ENCODE measurements around the gene DEFB118. TPM values are rescaled to one million over a fixed set of nuclear protein-coding genes. Genes with fewer than 3 reads are reported as not detected.
A peak's percentile ranks its signal among the peaks of the same experiment; 100 is the strongest.
"Not testable (repeated sequence)": the region's sequence is repeated elsewhere in the genome, so short reads cannot be mapped to it uniquely, and the experiment has no call there.

DEFB118 gene
- not detected for total RNA-seq
- not detected for polyA plus RNA-seq

GRCh38 chr20:31368301-31368700 lies at the start of gene DEFB118:
DEFB118 (plus strand) TSS chr20:31368601; CDS start chr20:31368651, 50 bp downstream.
- H3K4me1 Mint-ChIP-seq = no peaks in the 10 kb centered on the region
- ChIA-PET CTCF (no interaction called here), POLR2A (no interaction called here)
- H3K27me3 Mint-ChIP-seq = peaks cover 0 to 3% of the 10 kb centered on the region in 2 donors
- Histone ChIP-seq H3K4me3 (ENCODE audit: low read length) (no peak within 1 kb of the TSS), H3K4me1 (ENCODE audit: insufficient read depth, low read length) (no peaks in the 10 kb centered on the region), H3K36me3 (ENCODE audit: insufficient read depth, low read length) (no peaks in the 10 kb centered on the region), H3K27me3 (ENCODE audit: insufficient read depth, low read length, poor library complexity, severe bottlenecking) (no peaks in the 10 kb centered on the region), H3K9me3 (ENCODE audit: low read length) (no peaks in the 10 kb centered on the region), H3K27ac (ENCODE audit: low read depth, low read length) (no peak within 1 kb of the TSS)
- no peak for DNase-seq
- H3K4me3 Mint-ChIP-seq = no peak within 1 kb of the TSS
- H3K36me3 Mint-ChIP-seq = no peaks in the 10 kb centered on the region
- peaks cover 3 to 12% (median 10%) of the 10 kb centered on the region in 5 donors for H3K9me3 Mint-ChIP-seq
- peak within 1 kb of the TSS in 2 of 8 donors; percentile 38 to 58 for H3K27ac Mint-ChIP-seq

GRCh38 chr20:31322504-31322903 lies 45.9 kb upstream of the DEFB118 start:
- Mint-ChIP-seq H3K36me3 (peaks cover 0 to 4% (median 0%) of the 10 kb centered on the region in 3 donors), H3K4me3 (no peak overlapping the region), H3K27me3 (peaks cover 2 to 7% of the 10 kb centered on the region in 2 donors), H3K27ac (no peak overlapping the region), H3K4me1 (no peaks in the 10 kb centered on the region), H3K9me3 (peaks cover 12 to 39% (median 32%) of the 10 kb centered on the region in 5 donors)
- Histone ChIP-seq H3K27me3 (ENCODE audit: insufficient read depth, low read length, poor library complexity, severe bottlenecking) (no peaks in the 10 kb centered on the region), H3K4me1 (ENCODE audit: insufficient read depth, low read length) (no peaks in the 10 kb centered on the region), H3K4me3 (ENCODE audit: low read length) (no peak overlapping the region), H3K36me3 (ENCODE audit: insufficient read depth, low read length) (no peaks in the 10 kb centered on the region), H3K27ac (ENCODE audit: low read depth, low read length) (no peak overlapping the region), H3K9me3 (ENCODE audit: low read length) (peaks cover 6% of the 10 kb centered on the region)
- ChIA-PET CTCF (no interaction called here), POLR2A (no interaction called here)
- no peak for DNase-seq

GRCh38 chr20:31330893-31331292 lies 37.5 kb upstream of the DEFB118 start:
- CTCF ChIA-PET = no interaction called here
- Mint-ChIP-seq H3K27me3 (no peaks in the 10 kb centered on the region), H3K4me1 (no peaks in the 10 kb centered on the region), H3K4me3 (no peak overlapping the region), H3K27ac (no peak overlapping the region), H3K9me3 (peaks cover 4 to 10% (median 7%) of the 10 kb centered on the region in 5 donors), H3K36me3 (no peaks in the 10 kb centered on the region)
- POLR2A ChIA-PET = no interaction called here
- H3K4me3 ChIP-seq (ENCODE audit: low read length) = no peak overlapping the region
- H3K27me3 ChIP-seq (ENCODE audit: insufficient read depth, low read length, poor library complexity, severe bottlenecking) = no peaks in the 10 kb centered on the region
- no peaks in the 10 kb centered on the region for H3K36me3 ChIP-seq (ENCODE audit: insufficient read depth, low read length)
- no peaks in the 10 kb centered on the region for H3K9me3 ChIP-seq (ENCODE audit: low read length)
- no peak overlapping the region for H3K27ac ChIP-seq (ENCODE audit: low read depth, low read length)
- DNase-seq = no peak
- no peaks in the 10 kb centered on the region for H3K4me1 ChIP-seq (ENCODE audit: insufficient read depth, low read length)

- H3K4me1 Mint-ChIP-seq = no peaks in the 10 kb centered on the region
These were observed 26.9 kb upstream of the DEFB118 start for GRCh38 chr20:31341470-31341869.

GRCh38 chr20:31355981-31356380 lies 12.4 kb upstream of the DEFB118 start:
- DNase-seq = no peak
- ChIA-PET CTCF (no interaction called here), POLR2A (no interaction called here)
- no peaks in the 10 kb centered on the region for H3K9me3 ChIP-seq (ENCODE audit: low read length)
- no peak overlapping the region for H3K27ac ChIP-seq (ENCODE audit: low read depth, low read length)
- no peaks in the 10 kb centered on the region for H3K4me1 Mint-ChIP-seq
- H3K4me1 ChIP-seq (ENCODE audit: insufficient read depth, low read length) = no peaks in the 10 kb centered on the region
- no peak overlapping the region for H3K4me3 Mint-ChIP-seq
- no peak overlapping the region for H3K27ac Mint-ChIP-seq
- H3K9me3 Mint-ChIP-seq = peaks cover 0 to 3% (median under 1%) of the 10 kb centered on the region in 5 donors
- no peaks in the 10 kb centered on the region for H3K27me3 ChIP-seq (ENCODE audit: insufficient read depth, low read length, poor library complexity, severe bottlenecking)
- H3K4me3 ChIP-seq (ENCODE audit: low read length) = no peak overlapping the region
- H3K27me3 Mint-ChIP-seq = peaks cover 4% of the 10 kb centered on the region in 2 donors
- no peaks in the 10 kb centered on the region for H3K36me3 ChIP-seq (ENCODE audit: insufficient read depth, low read length)
- no peaks in the 10 kb centered on the region for H3K36me3 Mint-ChIP-seq

More at GRCh38 chr20:31341470-31341869, 26.9 kb upstream of the DEFB118 start:
- POLR2A ChIA-PET = no interaction called here
- DNase-seq = no peak
- Mint-ChIP-seq H3K27ac (peak overlapping the region in 1 of 8 donors; percentile 3), H3K4me3 (no peak overlapping the region), H3K9me3 (peaks cover 0 to 3% (median 0%) of the 10 kb centered on the region in 5 donors), H3K27me3 (no peaks in the 10 kb centered on the region), H3K36me3 (no peaks in the 10 kb centered on the region)
- H3K36me3 ChIP-seq (ENCODE audit: insufficient read depth, low read length) = no peaks in the 10 kb centered on the region
- CTCF ChIA-PET = no interaction called here
- H3K27ac ChIP-seq (ENCODE audit: low read depth, low read length) = no peak overlapping the region
- H3K27me3 ChIP-seq (ENCODE audit: insufficient read depth, low read length, poor library complexity, severe bottlenecking) = no peaks in the 10 kb centered on the region
- no peak overlapping the region for H3K4me3 ChIP-seq (ENCODE audit: low read length)
- H3K4me1 ChIP-seq (ENCODE audit: insufficient read depth, low read length) = no peaks in the 10 kb centered on the region
- H3K9me3 ChIP-seq (ENCODE audit: low read length) = no peaks in the 10 kb centered on the region

GRCh38 chr20:31363295-31363694 lies 5.1 kb upstream of the DEFB118 start:
- Mint-ChIP-seq H3K4me3 (no peak overlapping the region), H3K9me3 (peaks cover 5 to 12% (median 11%) of the 10 kb centered on the region in 5 donors), H3K36me3 (no peaks in the 10 kb centered on the region), H3K27me3 (peaks cover 0 to 4% of the 10 kb centered on the region in 2 donors), H3K4me1 (no peaks in the 10 kb centered on the region), H3K27ac (no peak overlapping the region)
- H3K4me1 ChIP-seq (ENCODE audit: insufficient read depth, low read length) = no peaks in the 10 kb centered on the region
- no peak overlapping the region for H3K4me3 ChIP-seq (ENCODE audit: low read length)
- POLR2A ChIA-PET = no interaction called here
- CTCF ChIA-PET = no interaction called here
- no peak for DNase-seq
- no peaks in the 10 kb centered on the region for H3K9me3 ChIP-seq (ENCODE audit: low read length)
- H3K36me3 ChIP-seq (ENCODE audit: insufficient read depth, low read length) = no peaks in the 10 kb centered on the region
- H3K27me3 ChIP-seq (ENCODE audit: insufficient read depth, low read length, poor library complexity, severe bottlenecking) = no peaks in the 10 kb centered on the region
- no peak overlapping the region for H3K27ac ChIP-seq (ENCODE audit: low read depth, low read length)

GRCh38 chr20:31364272-31364671 lies 4.1 kb upstream of the DEFB118 start:
- peaks cover 5 to 16% (median 11%) of the 10 kb centered on the region in 5 donors for H3K9me3 Mint-ChIP-seq
- H3K4me1 Mint-ChIP-seq; DNase-seq; H3K4me3 Mint-ChIP-seq; H3K36me3 Mint-ChIP-seq; H3K27me3 ChIP-seq (ENCODE audit: insufficient read depth, low read length, poor library complexity, severe bottlenecking); H3K9me3 ChIP-seq (ENCODE audit: low read length); H3K27me3 Mint-ChIP-seq; POLR2A ChIA-PET; H3K27ac ChIP-seq (ENCODE audit: low read depth, low read length); H3K36me3 ChIP-seq (ENCODE audit: insufficient read depth, low read length); H3K27ac Mint-ChIP-seq; H3K4me1 ChIP-seq (ENCODE audit: insufficient read depth, low read length); CTCF ChIA-PET; H3K4me3 ChIP-seq (ENCODE audit: low read length): not testable (repeated sequence)

- no peak overlapping the region for H3K27ac Mint-ChIP-seq
- no peaks in the 10 kb centered on the region for H3K36me3 Mint-ChIP-seq
- Histone ChIP-seq H3K9me3 (ENCODE audit: low read length) (no peaks in the 10 kb centered on the region), H3K27ac (ENCODE audit: low read depth, low read length) (no peak overlapping the region), H3K4me1 (ENCODE audit: insufficient read depth, low read length) (no peaks in the 10 kb centered on the region), H3K4me3 (ENCODE audit: low read length) (no peak overlapping the region), H3K27me3 (ENCODE audit: insufficient read depth, low read length, poor library complexity, severe bottlenecking) (no peaks in the 10 kb centered on the region), H3K36me3 (ENCODE audit: insufficient read depth, low read length) (no peaks in the 10 kb centered on the region)
- peaks cover 4 to 6% of the 10 kb centered on the region in 2 donors for H3K27me3 Mint-ChIP-seq
- H3K4me3 Mint-ChIP-seq = no peak overlapping the region
- no peaks in the 10 kb centered on the region for H3K4me1 Mint-ChIP-seq
- POLR2A ChIA-PET = no interaction called here
- CTCF ChIA-PET = no interaction called here
- DNase-seq = no peak
- peaks cover 0 to 9% (median 6%) of the 10 kb centered on the region in 5 donors for H3K9me3 Mint-ChIP-seq
These were observed 5.9 kb downstream of the DEFB118 start for GRCh38 chr20:31374346-31374745.

GRCh38 chr20:31390490-31390889 lies 22.1 kb downstream of the DEFB118 start, which contains the start of gene DEFB119:
DEFB119 (minus strand) TSS chr20:31390590; CDS start chr20:31390483, 107 bp downstream.
- CTCF ChIA-PET = no interaction called here
- no peaks in the 10 kb centered on the region for H3K9me3 Mint-ChIP-seq
- H3K27ac Mint-ChIP-seq = no peak within 1 kb of the TSS
- Histone ChIP-seq H3K4me3 (ENCODE audit: low read length) (no peak within 1 kb of the TSS), H3K27me3 (ENCODE audit: insufficient read depth, low read length, poor library complexity, severe bottlenecking) (no peaks in the 10 kb centered on the region), H3K9me3 (ENCODE audit: low read length) (no peaks in the 10 kb centered on the region), H3K36me3 (ENCODE audit: insufficient read depth, low read length) (no peaks in the 10 kb centered on the region), H3K27ac (ENCODE audit: low read depth, low read length) (no peak within 1 kb of the TSS), H3K4me1 (ENCODE audit: insufficient read depth, low read length) (no peaks in the 10 kb centered on the region)
- no peak within 1 kb of the TSS for H3K4me3 Mint-ChIP-seq
- no peaks in the 10 kb centered on the region for H3K4me1 Mint-ChIP-seq
- no peak for DNase-seq
- no peaks in the 10 kb centered on the region for H3K36me3 Mint-ChIP-seq
- POLR2A ChIA-PET = no interaction called here
- peaks cover 4 to 29% of the 10 kb centered on the region in 2 donors for H3K27me3 Mint-ChIP-seq
